Right renal pelvis (tissue), 4 donors: ENCODE results near the gene EEIG1. TPM values are rescaled to one million over a fixed set of nuclear protein-coding genes. Genes with fewer than 3 reads are reported as not detected.
"Not testable (repeated sequence)": the region's sequence is repeated elsewhere in the genome, so short reads cannot be mapped to it uniquely, and the experiment has no call there.

Experiments
- DNase-seq, 4 donors: peaks; one replicate each; pipeline ENCODE4 v3.0.0-alpha.2; 2013; ENCODE audit warnings: low read depth in 4 of 4, low spot score in 3 of 4, missing footprints in 1 of 4
- polyA plus RNA-seq, 4 donors: library from polyadenylated mRNA; unstranded; fragments of 120-200 nt; gene quantifications; one replicate each; pipeline ENCODE4 v1.2.1, GENCODE V29; 2013; ENCODE audit not compliant: insufficient read length in 4 of 4

The EEIG1 gene
- 10 to 100 TPM; 32.1 to 45.7 (median 37.3) TPM for polyA plus RNA-seq

DNA sequence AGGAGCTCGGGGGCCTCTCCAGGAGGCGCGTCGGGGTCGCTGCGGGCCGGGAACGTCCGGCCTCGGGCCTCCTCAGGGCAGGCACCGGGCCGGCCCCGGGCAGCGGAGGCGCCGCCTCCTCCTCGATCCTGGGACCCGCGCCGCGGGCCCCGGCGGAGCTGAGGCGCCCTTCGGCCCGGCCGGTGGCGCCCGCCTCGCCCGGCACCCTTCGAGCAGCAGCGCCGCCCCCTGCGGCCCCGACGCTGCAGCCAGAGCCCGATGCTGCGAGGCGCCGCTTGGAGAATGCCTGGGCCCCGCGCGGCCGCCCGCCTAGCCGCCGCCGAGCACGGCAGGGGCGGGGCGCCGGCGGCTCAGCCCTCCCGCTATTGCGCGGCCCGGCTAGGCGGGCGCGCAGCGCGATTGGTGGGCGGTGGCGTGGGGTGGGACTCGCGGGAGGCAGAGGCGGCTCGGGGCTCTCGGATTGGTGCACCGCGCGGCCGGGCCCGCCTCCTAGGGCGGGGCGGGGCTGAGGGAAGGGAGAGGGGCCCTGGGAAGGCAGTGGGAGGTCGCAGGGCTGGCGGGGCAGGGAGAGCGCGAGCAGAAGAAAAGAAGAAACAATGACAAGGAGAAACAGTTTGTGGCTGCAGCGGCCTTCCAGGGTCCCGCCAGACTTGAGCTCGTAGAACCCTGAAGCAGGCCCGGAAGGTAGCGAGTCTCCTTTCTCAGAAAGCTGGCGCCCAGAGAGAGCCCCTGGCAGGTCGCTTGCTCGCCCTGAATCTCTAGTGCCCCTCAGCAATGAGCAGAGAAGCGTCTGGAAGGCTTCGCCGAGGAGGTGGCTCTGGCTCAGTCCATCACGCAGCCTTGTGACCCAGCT, at the start of gene EEIG1:
TSS of gene EEIG1 (minus strand) at position 284 of the 853 bp plus-strand sequence. CDS start 852 bp downstream, outside the sequence.
- peak; percentile 88 to 91 (median 90) for DNase-seq

DNA sequence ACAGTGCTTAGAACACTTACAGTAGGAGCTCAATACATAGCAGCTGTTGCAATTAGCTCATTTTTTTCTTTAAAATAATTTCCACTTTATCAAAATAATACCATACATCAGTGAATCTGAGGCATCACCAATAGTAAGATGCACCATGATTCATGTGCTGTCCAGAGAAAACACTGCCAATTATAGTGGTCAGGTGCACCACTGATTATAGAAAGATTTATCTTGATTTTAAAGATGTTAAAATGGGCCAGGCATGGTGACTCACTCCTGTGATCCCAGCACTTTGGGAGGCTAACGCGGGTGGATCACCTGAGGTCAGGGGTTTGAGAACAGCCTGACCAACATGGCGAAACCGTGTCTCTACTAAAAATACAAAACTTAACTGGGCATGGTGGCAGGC, 46.9 kb upstream of the EEIG1 start:
- no peak for DNase-seq

DNA sequence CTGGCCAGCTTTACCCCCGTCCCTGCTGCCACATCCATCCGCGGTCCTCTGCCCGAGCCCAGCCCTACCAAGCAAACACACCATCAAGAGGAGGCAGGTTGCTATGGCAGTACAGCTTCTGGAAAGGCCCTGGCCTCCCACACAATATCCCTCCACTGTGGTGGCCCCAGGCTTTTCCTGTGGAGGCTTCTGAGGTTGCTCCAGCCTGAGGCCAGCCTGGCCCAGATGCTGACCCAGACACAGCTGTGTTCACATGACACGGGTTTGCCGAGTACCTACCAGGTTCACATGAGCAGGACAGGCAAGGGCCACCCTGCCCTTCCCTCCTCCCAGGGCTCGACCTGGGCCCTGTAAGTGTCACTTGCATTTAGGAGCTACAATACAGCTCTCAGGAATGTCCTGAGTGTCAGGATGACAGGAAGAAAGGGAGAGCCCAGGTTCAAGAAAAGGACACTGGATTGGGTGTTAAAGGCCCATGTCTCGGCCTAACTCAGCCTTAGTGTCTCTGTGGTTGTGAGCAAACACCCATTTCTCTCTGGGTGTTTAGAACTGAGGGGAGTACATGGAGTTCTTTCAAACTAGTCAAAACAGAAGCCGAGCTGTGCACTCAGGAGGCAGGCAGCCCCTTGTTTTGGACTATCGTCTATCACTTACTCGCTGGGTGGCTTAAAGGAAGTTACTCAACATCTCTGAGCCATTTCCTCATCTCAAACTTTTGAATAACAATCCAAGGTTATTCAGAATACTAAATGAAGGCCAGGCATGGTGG, 46.2 kb upstream of the EEIG1 start:
- DNase-seq, result no peak

DNA sequence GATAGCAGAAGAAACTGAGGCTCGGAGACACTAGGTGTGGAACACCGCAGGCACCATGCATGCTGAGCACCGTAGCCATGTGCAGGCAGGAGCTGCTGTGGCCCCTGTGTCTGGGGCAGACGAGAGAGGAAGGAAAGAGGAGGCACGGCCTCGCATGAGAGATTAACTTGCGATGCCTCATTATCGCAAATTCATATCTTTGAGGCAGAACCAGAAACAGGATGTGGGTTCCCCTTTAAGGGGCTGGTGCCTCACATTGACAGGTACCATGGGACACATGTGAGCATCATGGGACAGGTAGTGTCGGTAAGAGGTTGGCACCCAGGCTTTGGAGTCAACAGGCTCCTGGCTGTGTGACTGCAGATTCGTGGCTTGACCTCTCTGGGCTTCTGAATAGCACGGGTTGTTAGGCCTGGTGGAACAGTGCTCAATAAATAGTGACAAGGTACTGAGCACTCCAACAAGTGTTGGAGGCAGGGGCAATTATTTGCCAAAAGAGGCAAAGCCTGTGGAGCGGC, 45.5 kb upstream of the EEIG1 start:
- no peak for DNase-seq

DNA sequence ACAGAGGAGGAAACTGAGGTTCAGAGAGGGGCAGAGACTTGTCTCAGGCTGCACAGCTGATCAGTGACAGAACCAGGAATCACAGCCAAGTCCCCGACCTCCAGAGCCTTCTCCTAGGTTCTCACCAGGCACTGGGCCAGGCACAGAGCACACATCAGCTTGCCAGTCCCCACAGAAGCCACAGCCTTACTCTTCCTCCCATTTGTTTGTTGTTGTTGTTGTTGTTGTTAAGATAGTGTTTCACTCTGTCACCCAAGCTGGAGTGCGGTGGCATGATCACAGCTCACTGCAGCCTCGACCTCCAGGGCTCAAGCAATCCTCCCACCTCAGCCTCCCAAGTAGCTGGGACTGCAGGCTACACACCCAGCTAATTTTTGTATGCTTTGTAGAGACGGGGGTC, 44.9 kb upstream of the EEIG1 start:
- DNase-seq, result no peak

DNA sequence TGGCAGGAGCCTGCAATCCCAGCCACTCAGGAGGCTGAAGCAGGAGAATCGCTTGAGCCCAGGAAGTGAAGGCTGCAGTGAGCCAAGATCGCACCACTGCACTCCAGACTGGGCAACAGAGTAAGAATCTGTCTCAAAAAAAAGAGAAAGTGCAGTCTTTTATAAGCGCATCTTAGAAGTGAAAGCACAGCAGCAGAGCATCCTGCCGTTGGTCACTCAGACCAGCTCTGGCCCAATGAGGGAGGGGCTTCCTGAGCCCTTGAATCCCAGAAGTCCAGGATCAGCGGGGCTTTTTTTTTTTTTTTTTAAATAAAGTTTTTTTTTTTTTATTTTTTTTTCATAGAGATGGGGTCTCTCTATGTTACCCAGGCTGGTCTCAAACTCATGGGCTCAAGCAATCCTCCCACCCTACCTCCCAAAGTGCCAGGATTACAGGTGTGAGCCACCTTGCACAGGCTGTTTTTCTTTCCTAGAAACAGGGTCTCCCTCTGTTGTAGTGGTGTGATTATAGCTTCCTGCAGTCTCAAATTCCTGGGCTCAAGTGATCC, 44.0 kb upstream of the EEIG1 start:
- DNase-seq, result no peak

DNA sequence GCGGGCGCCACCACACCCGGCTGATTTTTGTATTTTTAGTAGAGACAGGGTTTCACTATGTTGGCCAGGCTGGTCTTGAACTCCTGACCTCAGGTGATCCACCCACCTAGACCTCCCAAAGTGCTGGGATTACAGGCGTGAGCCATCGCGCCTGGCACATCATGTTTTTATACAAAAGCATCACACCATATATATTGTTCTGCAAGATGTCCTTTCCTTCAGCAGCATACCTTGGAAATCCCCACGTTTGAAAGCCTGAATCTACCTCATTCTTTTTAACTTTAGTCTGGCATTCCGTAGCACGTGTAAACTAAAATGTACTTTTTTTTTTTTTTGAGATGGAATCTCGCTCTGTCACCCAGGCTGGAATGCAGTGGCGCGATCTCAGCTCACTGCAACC, 42.9 kb upstream of the EEIG1 start:
- DNase-seq, result not testable (repeated sequence)

DNA sequence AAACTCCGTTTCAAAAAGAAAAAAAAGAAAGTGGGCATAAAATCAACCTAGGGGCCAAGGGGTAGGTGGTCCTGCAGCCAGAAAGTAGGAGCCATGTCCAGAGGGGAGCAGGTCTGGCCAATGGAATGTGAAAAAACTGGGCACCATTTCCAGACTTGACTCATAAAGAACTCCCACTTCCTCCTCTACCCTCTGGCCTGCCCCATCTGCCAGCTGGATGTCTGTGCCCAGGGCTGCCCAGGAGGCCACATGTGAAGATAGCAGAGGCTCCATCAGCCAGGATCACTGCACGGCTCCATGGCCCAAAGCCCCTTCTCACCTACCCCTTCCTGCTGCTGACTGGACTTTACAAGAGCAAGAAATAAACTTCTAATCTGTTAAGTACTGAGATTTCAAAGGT, 42.1 kb upstream of the EEIG1 start:
- DNase-seq, result no peak

DNA sequence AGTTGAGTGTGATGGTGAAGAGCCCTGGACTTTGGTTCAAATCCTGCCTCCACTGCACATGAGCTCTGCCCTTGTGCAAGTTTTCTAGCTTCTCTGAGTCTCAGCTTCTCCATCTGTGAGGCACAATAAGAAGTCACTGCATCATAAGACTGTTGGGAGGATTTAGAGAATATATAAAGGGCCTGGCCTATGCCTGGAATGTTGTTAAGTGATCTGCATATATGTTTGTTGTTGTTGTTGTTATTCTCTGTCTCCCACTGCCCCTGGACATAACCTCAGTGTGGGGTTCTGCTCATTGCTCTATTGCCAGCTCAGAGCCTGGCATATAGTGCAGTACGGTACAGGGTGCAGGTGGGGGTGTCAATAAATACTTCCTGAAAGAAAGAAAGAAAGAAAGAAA, 40.3 kb upstream of the EEIG1 start:
- DNase-seq, result no peak

DNA sequence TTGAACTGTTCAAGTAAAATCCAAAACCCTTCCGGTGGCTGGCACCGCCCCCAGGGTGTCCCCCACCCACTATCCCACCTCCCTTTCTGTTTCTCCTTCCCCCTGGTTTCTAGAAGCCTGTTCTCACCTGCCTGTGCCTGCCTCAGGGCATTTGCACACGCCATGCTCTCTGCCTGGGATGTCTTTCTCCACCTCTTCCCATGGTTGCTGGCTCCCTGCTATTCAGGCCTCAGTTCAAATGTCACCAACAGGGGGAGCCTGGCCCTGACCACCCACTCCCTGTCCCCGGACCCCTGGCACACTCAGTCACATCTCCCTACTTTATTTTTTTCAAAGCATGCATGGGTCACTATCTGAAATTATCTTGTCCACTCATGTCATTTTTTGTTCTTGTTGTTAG, 39.9 kb upstream of the EEIG1 start:
- no peak for DNase-seq

DNA sequence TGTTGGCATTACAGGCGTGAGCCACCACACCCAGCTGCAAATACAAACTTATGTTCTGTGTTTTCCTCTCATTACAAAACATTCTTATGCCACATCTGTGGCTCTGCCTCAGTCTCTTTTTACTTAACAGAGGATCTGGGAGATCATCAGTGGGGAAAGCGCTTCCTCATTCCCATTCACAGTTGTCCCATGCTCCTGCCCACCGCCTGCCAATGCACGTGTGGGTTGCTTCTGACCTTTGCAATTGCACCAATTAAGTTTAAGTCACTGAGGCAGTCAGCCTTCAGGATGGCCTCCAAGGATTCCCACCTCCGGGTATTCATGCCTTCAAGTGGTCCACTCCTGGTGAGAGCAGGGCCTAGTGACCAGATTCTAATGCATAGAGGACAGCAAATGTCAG, 34.9 kb upstream of the EEIG1 start:
- no peak for DNase-seq

DNA sequence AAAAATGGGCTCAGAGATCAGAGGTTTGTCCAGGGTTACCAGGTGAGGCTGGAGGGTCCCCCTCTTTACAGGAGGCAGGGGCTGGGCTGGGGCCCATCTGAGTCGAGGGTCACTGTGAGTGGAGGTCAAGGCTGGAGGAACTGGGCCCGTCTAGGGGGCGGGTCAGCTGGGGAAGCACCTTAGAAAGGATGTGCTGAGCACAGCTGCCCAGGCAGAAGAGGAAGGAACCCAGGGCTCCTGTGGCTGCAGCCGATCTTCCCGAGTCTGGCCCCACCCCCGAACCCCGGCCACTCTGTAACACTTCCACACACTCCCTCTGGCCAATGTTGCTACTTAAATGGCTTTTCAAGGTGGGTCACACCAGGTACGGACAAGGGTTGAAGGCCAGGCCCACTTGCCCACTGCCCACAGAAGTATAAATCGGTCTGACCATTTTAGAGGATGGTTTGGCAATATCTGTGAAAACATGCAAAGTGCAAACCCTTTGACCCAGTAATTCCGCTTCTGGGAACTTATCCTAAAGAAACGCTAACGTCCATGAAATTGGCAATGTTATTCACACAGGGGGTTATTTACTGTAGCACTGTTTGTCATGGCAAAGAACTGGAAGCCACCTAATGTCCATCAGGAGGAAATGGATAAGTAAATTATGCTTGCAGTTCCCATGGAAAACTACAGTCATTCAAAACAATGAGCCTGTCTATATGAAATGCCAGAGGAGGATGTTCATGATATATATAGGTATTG, 30.5 kb upstream of the EEIG1 start:
- DNase-seq, result no peak

DNA sequence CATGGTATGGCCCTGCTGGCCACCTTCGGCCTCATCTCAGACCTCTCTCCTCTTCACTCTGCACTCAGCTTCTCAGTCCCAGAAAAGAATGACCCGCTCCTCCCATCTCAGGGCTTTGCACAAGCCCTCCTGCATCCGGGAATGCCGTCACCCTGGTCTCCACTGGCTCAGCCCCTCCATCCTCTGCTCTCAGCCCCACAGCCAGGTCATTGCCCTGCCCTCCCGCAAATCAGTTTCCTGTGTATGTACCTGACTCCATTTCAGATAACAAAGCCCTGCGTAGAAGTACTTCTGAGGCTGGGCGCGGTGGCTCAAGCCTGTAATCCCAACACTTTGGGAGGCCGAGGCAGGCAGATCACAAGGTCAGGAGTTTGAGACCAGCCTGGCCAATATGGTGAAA, 28.9 kb upstream of the EEIG1 start:
- no peak for DNase-seq

DNA sequence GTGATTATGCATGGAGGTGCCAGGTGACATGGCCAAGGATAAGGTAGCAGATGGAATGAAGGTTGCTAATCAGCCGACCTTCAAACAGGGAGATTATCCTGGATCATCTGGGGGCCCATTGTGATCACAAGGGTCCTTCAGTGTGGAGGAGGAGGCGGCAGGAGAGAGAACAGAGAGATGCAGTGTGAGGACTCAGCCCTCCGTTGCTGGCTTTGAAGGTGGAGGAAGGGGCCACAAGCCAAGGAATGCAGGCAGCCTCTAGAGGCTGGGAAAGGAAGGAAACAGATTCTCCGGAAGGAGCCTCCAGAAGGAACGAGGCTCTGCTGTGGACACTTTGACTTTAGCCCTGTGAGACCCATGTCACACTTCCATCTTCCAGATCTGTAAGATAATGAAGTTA, 27.4 kb upstream of the EEIG1 start:
- DNase-seq, result no peak

DNA sequence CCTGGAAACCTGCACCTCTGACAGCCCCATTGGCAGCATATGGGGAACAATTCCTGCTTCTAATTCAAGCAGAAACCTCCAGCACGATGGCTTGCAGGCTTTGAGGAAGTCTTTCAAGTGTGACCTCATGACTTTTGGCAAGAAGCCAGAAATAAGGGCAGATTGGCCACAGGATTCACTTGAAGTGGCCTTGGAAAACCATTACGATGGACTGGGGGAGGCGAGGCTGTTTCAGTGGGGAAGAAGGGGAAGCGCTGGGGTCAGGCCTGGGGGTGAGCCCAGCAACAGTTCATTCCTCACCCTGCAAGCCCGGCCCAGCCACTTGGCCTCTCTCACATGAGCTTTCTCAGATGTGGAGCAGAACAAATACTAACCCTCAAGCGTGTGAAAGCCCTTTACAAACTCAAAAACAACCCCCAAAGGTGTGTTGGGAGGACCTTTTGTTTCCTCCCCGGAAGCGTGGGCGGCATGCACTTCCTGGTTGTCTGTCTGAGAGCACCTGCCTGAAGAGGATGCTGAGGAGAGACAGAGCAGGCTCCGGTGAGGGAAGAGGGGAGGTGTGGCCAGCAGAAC, 26.9 kb upstream of the EEIG1 start:
- DNase-seq, result peak; percentile 72 to 85 (median 80)

DNA sequence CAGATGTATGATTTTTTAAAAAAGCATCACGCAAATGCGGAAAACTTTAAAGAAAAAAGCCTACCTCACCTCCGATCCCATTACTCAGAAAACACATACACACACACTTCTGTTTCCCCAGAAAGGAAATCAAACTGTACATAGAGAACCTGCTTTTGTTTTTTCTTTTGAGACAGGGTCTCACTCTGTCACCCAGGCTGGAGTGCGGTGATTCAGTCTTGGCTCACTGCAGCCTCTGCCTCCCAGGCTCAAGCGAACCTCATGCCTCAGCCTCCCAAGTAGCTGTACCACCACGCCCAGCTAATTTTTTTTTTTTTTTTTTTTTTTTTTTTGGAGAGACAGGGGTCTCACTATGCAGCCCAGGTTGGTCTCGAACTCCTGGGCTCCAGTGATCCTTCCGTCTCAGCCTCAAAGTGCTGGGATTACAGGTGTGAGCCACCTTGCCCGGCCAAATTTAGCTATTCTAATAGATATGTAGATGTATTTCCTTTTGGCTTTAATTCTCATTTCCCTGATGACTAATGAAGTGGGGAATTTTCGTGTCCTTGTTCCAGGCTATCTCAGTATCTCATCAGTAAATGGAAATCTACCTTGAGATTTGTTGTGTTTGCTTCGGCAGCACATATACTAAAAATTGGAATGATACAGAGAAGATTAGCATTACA, 25.7 kb upstream of the EEIG1 start:
- DNase-seq, result no peak

DNA sequence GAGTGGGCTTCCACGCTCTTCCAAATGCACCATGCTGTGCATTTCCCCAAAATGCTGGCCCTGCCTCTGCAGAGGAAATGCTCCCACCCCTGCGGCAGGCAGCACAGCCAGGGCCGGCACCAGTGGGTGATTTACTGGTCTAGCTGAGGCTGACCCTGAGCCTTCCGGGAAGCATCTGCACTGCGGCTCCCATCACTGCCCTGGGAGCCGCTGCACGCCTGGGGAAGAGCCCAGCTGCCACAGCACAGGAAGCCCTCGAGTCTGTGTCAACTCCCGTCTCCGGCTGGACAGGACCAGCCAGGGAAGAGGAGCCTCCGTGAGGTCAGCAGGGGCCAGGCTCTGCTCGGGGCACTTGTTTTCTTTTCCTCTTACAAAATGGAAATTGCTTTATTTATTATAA, 25.1 kb upstream of the EEIG1 start:
- DNase-seq, result peak in 2 of 4 donors; percentile 43 to 48

DNA sequence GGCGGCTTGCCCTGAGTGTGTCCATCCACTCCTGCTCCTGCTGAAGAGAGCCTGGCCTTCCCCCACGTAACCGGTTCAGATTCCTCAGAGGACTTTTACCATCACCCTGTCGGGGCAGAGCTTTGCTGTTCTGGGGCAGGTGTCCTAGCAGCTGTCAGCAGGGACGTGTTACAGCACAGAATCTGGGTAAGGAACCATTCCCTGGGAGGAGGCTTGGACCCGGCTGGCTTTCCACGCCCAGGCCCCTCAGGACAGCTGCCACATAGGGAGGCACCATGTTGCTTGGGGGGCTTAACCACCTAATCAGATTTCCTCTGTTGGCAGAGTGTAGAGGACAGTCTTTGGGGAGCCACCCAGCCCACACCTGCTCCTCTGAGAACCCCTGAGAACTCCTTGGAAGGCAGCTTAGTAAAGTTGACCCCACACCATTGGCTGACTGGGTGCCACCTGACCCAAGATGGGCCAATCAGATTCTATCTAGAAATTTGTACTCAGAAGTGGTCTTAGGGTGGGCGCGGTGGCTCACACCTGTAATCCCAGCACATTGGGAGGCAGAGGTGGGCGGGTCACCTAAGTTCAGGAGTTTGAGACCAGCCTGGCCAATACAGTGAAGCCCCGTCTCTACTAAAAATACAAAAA, 23.3 kb upstream of the EEIG1 start:
- no peak for DNase-seq

DNA sequence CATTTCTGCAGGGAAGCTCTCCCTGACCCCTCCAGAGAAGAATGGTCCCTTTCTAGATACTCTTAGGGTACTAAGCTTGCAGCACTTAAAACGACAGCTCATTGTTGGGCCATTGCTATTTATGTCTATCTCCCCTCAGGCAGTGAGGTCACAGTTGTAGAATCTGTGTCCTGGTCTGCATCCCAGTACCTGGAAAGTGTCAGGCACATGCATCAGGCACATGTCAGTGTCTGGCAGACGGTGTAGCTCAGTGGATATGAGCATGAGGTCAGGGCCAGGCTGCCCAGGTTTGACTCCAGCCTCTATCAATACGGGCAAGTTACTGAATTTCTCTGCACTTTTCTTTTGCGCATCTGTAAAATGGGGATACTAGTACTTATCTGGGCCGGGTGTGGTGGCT, 22.2 kb upstream of the EEIG1 start:
- DNase-seq, result no peak
